Stimulated activated CD4-positive, alpha-beta T cell treated with anti-CD3 and anti-CD28 coated beads, Interleukin-1b, Interleukin-23, amount 100 ng/mL, for 24 hours (primary cell): Measurements from ENCODE around the gene FAM25A.

Experiments
- DNase-seq, 4 experiments: peaks; one replicate each; pipeline ENCODE4 v3.0.0-alpha.2; 2020; ENCODE audit warnings: low read depth in 4 of 4, low spot score in 1 of 4

Gene FAM25A

GRCh38 chr10:87059401-87059800 is 39.3 kb downstream of the FAM25A start:
- DNase-seq: no peak

- no peak for DNase-seq
Measured at GRCh38 chr10:87060280-87060928, 40.3 kb downstream of the FAM25A start.

GRCh38 chr10:87064651-87065050 is 44.6 kb downstream of the FAM25A start:
- DNase-seq: no peak

GRCh38 chr10:87066178-87066577 is 46.1 kb downstream of the FAM25A start:
- DNase-seq: no peak

GRCh38 chr10:87066865-87067264 is 46.8 kb downstream of the FAM25A start:
- no peak for DNase-seq

- no peak for DNase-seq
Measured at GRCh38 chr10:87068281-87068680, 48.2 kb downstream of the FAM25A start.

GRCh38 chr10:87072449-87072848 is 52.4 kb downstream of the FAM25A start:
- no peak for DNase-seq
